Caco-2 (cell line): ENCODE measurements around the gene COL8A1. TPM values are rescaled to one million over a fixed set of nuclear protein-coding genes. Genes with fewer than 3 reads are reported as not detected.
A peak's percentile ranks its signal among the peaks of the same experiment; 100 is the strongest.

ENCODE experiments used
- BruUV-seq: library from RNA; stranded (reverse); fragments of 400-500 nt; replicated peaks from 2 replicates; lab custom pipeline; 2021; lab: Mats Ljungman, UMichigan
- CTCF ChIA-PET: fragments of 300-600 bp; sonication (Branson Sonifier 250); formaldehyde crosslinking; loops from one replicate; lab custom pipeline; 2022; ENCODE audit warnings: antibody characterized with exemption; lab: Charles Lee
- POLR2A ChIA-PET: fragments of 300-600 bp; sonication (Branson Sonifier 250); formaldehyde crosslinking; loops from one replicate; lab custom pipeline; 2022; ENCODE audit warnings: antibody characterized with exemption; lab: Charles Lee
- DNase-seq, 2 experiments: peaks; one replicate each; pipeline versions ENCODE4 v3.0.0 to v3.0.0-alpha.2; 2020 to 2022
- H3K27me3 ChIP-seq: replicated peaks from 2 replicates; pipeline ENCODE4 v1.6.0; 2011; ENCODE audit warnings: low read length; ENCODE audit not compliant: control insufficient read depth, insufficient read depth
- H3K36me3 ChIP-seq: 2 replicates; pipeline ENCODE4 v1.5.1; 2011; ENCODE audit warnings: low read length; ENCODE audit not compliant: control insufficient read depth, insufficient read depth
- H3K4me1 ChIP-seq: fragments of 250-450 bp; sonication (Bioruptor Pico); 2 replicates; pipeline ENCODE4 v1.5.1; 2020; ENCODE audit warnings: mild to moderate bottlenecking
- H3K4me3 ChIP-seq: 2 replicates; pipeline ENCODE4 v1.5.1; 2011; ENCODE audit warnings: low read depth, mild to moderate bottlenecking, control low read depth, low read length
- H3K9me3 ChIP-seq: fragments of 250-450 bp; sonication (Bioruptor Pico); 2 replicates; pipeline ENCODE4 v1.5.1; 2020; ENCODE audit warnings: mild to moderate bottlenecking, moderate library complexity
- H3K27ac Mint-ChIP-seq: one replicate; pipeline ENCODE4 v1.8.0; 2022; ENCODE audit warnings: mixed read lengths; ENCODE audit not compliant: unreplicated experiment
- H3K27me3 Mint-ChIP-seq: one replicate; pipeline ENCODE4 v1.8.0; 2022; ENCODE audit warnings: mixed read lengths; ENCODE audit not compliant: insufficient read depth, unreplicated experiment
- H3K36me3 Mint-ChIP-seq: one replicate; pipeline ENCODE4 v1.8.0; 2022; ENCODE audit warnings: mild to moderate bottlenecking, mixed read lengths; ENCODE audit not compliant: insufficient read depth, unreplicated experiment
- H3K4me1 Mint-ChIP-seq: one replicate; pipeline ENCODE4 v1.8.0; 2022; ENCODE audit warnings: low read depth, mixed read lengths; ENCODE audit not compliant: unreplicated experiment
- H3K4me3 Mint-ChIP-seq: one replicate; pipeline ENCODE4 v1.8.0; 2022; ENCODE audit warnings: mild to moderate bottlenecking, moderate library complexity, mixed read lengths; ENCODE audit not compliant: unreplicated experiment
- H3K9me3 Mint-ChIP-seq: one replicate; pipeline ENCODE4 v1.8.0; 2022; ENCODE audit warnings: mixed read lengths; ENCODE audit not compliant: unreplicated experiment
- intact Hi-C: fragments of 100-400 bp; cut with micrococcal nuclease; formaldehyde crosslinking; loops from one replicate; pipeline ENCODE4 v1.10.0; 2022; ENCODE audit not compliant: unreplicated experiment
- total RNA-seq: library from RNA; stranded (reverse); gene quantifications from 2 replicates; pipeline ENCODE4 v1.2.3, GENCODE V29; 2022
- TF ChIP-seq, protein P1 (sequence below), 2 experiments: fragments of 200-600 bp in 1 of 2; IDR thresholded peaks; 1 replicate in 1 of 2; 2 replicates in 1 of 2; pipeline versions ENCODE4 v1.5.1 to v1.8.0; 2011 to 2022; ENCODE audit warnings: antibody characterized with exemption in 1 of 2, control low read depth in 1 of 2, inconsistent platforms in 1 of 2, low read depth in 1 of 2, low read length in 1 of 2, mild to moderate bottlenecking in 1 of 2, moderate library complexity in 1 of 2; ENCODE audit not compliant: insufficient read depth in 1 of 2, severe bottlenecking in 1 of 2, unreplicated experiment in 1 of 2

Gene COL8A1
- total RNA-seq, 1 experiment from 2014 or later: not detected

GRCh38 chr3:99789011-99789721 lies 150.8 kb downstream of the COL8A1 start:
- no peaks in the 10 kb centered on the region for H3K36me3 Mint-ChIP-seq
- no peaks in the 10 kb centered on the region for H3K4me1 Mint-ChIP-seq
- Histone ChIP-seq H3K27me3 (no peaks in the 10 kb centered on the region), H3K4me1 (no peaks in the 10 kb centered on the region), H3K36me3 (no peaks in the 10 kb centered on the region), H3K9me3 (no peaks in the 10 kb centered on the region), H3K4me3 (no peak overlapping the region)
- ChIA-PET CTCF (interaction anchor here (0.6 kb wide), 1 partner anchor 673 kb away, joined by 4 read pairs; no protein-coding TSS in a partner anchor), POLR2A (interaction anchor here (0.6 kb wide), 1 partner anchor 553 kb away, joined by 3 read pairs; no protein-coding TSS in a partner anchor)
- H3K27ac Mint-ChIP-seq: no peak overlapping the region
- H3K27me3 Mint-ChIP-seq: peaks cover 16% of the 10 kb centered on the region
- DNase-seq: peak in 1 of 2 experiments; percentile 35
- no TSS peak for BruUV-seq
- no peak overlapping the region for H3K4me3 Mint-ChIP-seq
- no peaks in the 10 kb centered on the region for H3K9me3 Mint-ChIP-seq
- TF ChIP-seq, protein P1, sequence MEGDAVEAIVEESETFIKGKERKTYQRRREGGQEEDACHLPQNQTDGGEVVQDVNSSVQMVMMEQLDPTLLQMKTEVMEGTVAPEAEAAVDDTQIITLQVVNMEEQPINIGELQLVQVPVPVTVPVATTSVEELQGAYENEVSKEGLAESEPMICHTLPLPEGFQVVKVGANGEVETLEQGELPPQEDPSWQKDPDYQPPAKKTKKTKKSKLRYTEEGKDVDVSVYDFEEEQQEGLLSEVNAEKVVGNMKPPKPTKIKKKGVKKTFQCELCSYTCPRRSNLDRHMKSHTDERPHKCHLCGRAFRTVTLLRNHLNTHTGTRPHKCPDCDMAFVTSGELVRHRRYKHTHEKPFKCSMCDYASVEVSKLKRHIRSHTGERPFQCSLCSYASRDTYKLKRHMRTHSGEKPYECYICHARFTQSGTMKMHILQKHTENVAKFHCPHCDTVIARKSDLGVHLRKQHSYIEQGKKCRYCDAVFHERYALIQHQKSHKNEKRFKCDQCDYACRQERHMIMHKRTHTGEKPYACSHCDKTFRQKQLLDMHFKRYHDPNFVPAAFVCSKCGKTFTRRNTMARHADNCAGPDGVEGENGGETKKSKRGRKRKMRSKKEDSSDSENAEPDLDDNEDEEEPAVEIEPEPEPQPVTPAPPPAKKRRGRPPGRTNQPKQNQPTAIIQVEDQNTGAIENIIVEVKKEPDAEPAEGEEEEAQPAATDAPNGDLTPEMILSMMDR (IDR thresholded peaks at IDR 0.05; ENCODE audit: insufficient read depth in 1 of 2, low read depth in 1 of 2, low read length in 1 of 2, severe bottlenecking in 1 of 2, unreplicated experiment in 1 of 2): peak; percentile 53 to 72
- intact Hi-C loops: loop anchor here (1.0 kb wide), 2 partner anchors 144 to 290 kb away; no protein-coding TSS in a partner anchor

DNA sequence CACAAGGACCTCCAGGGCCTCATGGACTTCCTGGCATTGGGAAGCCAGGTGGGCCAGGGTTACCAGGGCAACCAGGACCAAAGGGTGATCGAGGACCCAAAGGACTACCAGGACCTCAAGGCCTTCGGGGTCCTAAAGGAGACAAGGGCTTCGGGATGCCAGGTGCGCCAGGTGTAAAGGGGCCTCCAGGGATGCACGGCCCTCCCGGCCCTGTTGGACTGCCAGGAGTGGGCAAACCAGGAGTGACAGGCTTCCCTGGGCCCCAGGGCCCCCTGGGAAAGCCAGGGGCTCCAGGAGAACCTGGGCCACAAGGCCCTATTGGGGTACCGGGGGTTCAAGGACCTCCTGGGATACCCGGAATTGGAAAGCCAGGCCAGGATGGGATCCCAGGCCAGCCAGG lies 156.1 kb downstream of the COL8A1 start:
- Mint-ChIP-seq H3K9me3 (no peaks in the 10 kb centered on the region), H3K4me1 (no peaks in the 10 kb centered on the region), H3K36me3 (no peaks in the 10 kb centered on the region), H3K4me3 (no peak overlapping the region), H3K27me3 (peaks cover 10% of the 10 kb centered on the region), H3K27ac (no peak overlapping the region)
- H3K4me3 ChIP-seq: no peak overlapping the region
- H3K4me1 ChIP-seq: no peaks in the 10 kb centered on the region
- intact Hi-C loops: no loop called here
- BruUV-seq: no TSS peak
- H3K9me3 ChIP-seq: no peaks in the 10 kb centered on the region
- no peaks in the 10 kb centered on the region for H3K27me3 ChIP-seq
- TF ChIP-seq, protein P1 (IDR thresholded peaks at IDR 0.05; ENCODE audit: insufficient read depth in 1 of 2, low read depth in 1 of 2, low read length in 1 of 2, severe bottlenecking in 1 of 2, unreplicated experiment in 1 of 2): no peak
- DNase-seq: no peak
- ChIA-PET CTCF (no interaction called here), POLR2A (no interaction called here)
- no peaks in the 10 kb centered on the region for H3K36me3 ChIP-seq

GRCh38 chr3:99795573-99795972 lies 157.2 kb downstream of the COL8A1 start:
- Histone ChIP-seq H3K36me3 (no peaks in the 10 kb centered on the region), H3K27me3 (no peaks in the 10 kb centered on the region), H3K9me3 (no peaks in the 10 kb centered on the region), H3K4me1 (no peaks in the 10 kb centered on the region), H3K4me3 (no peak overlapping the region)
- Mint-ChIP-seq H3K36me3 (no peaks in the 10 kb centered on the region), H3K27me3 (peaks cover 6% of the 10 kb centered on the region), H3K9me3 (no peaks in the 10 kb centered on the region), H3K4me3 (no peak overlapping the region), H3K4me1 (no peaks in the 10 kb centered on the region), H3K27ac (no peak overlapping the region)
- BruUV-seq: no TSS peak
- ChIA-PET POLR2A (no interaction called here), CTCF (no interaction called here)
- intact Hi-C loops: no loop called here
- no peak for DNase-seq
- TF ChIP-seq, protein P1 (IDR thresholded peaks at IDR 0.05; ENCODE audit: insufficient read depth in 1 of 2, low read depth in 1 of 2, low read length in 1 of 2, severe bottlenecking in 1 of 2, unreplicated experiment in 1 of 2): no peak
